Prostate gland (tissue), 2 donors: ENCODE data around the gene GALK1.

Source experiments
- CTCF ChIP-seq, 4 experiments: fragments of 200-600 bp in 2 of 4; fragments of 450-650 bp in 2 of 4; sonication (generic) in 2 of 4; IDR thresholded peaks; 1 replicate in 3 of 4; 2 replicates in 1 of 4; pipeline ENCODE4 v1.5.1; 2016 to 2019; ENCODE audit warnings: antibody characterized with exemption in 4 of 4, mild to moderate bottlenecking in 2 of 4, moderate library complexity in 2 of 4
- POLR2A ChIP-seq: fragments of 450-650 bp; IDR thresholded peaks from one replicate; pipeline ENCODE4 v1.6.1; 2016; ENCODE audit warnings: antibody characterized with exemption, mild to moderate bottlenecking

DNA sequence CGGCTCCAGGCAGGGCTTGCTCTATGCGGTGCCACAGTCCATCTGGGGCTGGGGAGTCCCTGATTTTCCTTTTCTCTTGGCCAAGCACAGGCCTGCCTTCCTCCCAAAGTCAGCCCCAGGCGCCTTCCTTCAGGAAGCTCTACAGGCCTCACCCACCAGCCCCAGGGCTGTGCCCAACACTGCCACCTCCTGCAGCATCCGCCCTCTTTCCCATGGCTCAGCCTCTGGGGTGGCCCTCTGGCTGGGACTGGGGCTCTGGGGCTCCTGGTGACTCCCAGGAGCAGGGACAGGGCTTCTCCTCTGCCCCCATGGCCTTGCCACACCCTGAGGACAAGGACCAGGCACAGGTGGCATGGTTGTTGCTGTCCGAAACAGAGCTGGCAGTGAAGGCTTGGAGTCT is 42.9 kb downstream of the GALK1 start:
- TF ChIP-seq CTCF (IDR thresholded peaks at IDR 0.05) (peak in 1 of 4 experiments; percentile 5), POLR2A (no peak)
